Stimulated activated CD8-positive, alpha-beta memory T cell treated with anti-CD3 and anti-CD28 coated beads, Interleukin-4, amount 100 ng/mL, for 1 hour (primary cell): ENCODE data around the gene USP44.

Experiments used
- DNase-seq, 2 donors: peaks; one replicate each; pipeline ENCODE4 v3.0.0-alpha.2; 2020; ENCODE audit warnings: low read depth in 2 of 2, low spot score in 1 of 2

USP44 gene

GRCh38 chr12:95548539-95549391, 2.5 kb downstream of the USP44 start:
- peak; percentile 25 to 31 for DNase-seq

GRCh38 chr12:95548056-95548538, 3.2 kb downstream of the USP44 start:
- DNase-seq = no peak

GRCh38 chr12:95547522-95548055, 3.7 kb downstream of the USP44 start:
- DNase-seq = no peak

GRCh38 chr12:95546491-95546813, 4.8 kb downstream of the USP44 start:
- DNase-seq = no peak

- DNase-seq = no peak
These were observed 5.4 kb downstream of the USP44 start for GRCh38 chr12:95545731-95546490.

GRCh38 chr12:95545303-95545702, 6.0 kb downstream of the USP44 start:
- DNase-seq = no peak

GRCh38 chr12:95544756-95545155, 6.5 kb downstream of the USP44 start:
- no peak for DNase-seq

GRCh38 chr12:95543305-95543704, 8.0 kb downstream of the USP44 start:
- no peak for DNase-seq

- DNase-seq = no peak
These were observed 9.8 kb downstream of the USP44 start for GRCh38 chr12:95541436-95541835.

GRCh38 chr12:95538656-95539055, 12.6 kb downstream of the USP44 start:
- no peak for DNase-seq

GRCh38 chr12:95538006-95538405, 13.3 kb downstream of the USP44 start:
- DNase-seq = no peak

GRCh38 chr12:95533985-95534384, 17.3 kb downstream of the USP44 start:
- no peak for DNase-seq

- DNase-seq = no peak
These were observed 18.4 kb downstream of the USP44 start for GRCh38 chr12:95532851-95533250.

GRCh38 chr12:95529693-95530225, 21.5 kb downstream of the USP44 start:
- DNase-seq = no peak

- DNase-seq = no peak
These were observed 22.8 kb downstream of the USP44 start for GRCh38 chr12:95528431-95528830.

GRCh38 chr12:95522692-95523091, 28.6 kb downstream of the USP44 start:
- DNase-seq = no peak

GRCh38 chr12:95520816-95521215, 30.5 kb downstream of the USP44 start:
- no peak for DNase-seq

GRCh38 chr12:95518944-95519343, 32.3 kb downstream of the USP44 start:
- DNase-seq = no peak

GRCh38 chr12:95517246-95517645, 34.0 kb downstream of the USP44 start:
- DNase-seq = no peak

GRCh38 chr12:95516757-95517156, 34.5 kb downstream of the USP44 start:
- no peak for DNase-seq

GRCh38 chr12:95515197-95515596, 36.1 kb downstream of the USP44 start:
- DNase-seq = no peak

GRCh38 chr12:95513599-95513998, 37.7 kb downstream of the USP44 start:
- DNase-seq = no peak
